LNCAP (cell line): ENCODE measurements around the gene RRAD.

Experiments
- TF ChIP-seq, protein P1 (sequence below): fragments of 450-650 bp; IDR thresholded peaks from 2 replicates; pipeline ENCODE4 v1.5.1; 2017; ENCODE audit warnings: mild to moderate bottlenecking

Gene RRAD

DNA sequence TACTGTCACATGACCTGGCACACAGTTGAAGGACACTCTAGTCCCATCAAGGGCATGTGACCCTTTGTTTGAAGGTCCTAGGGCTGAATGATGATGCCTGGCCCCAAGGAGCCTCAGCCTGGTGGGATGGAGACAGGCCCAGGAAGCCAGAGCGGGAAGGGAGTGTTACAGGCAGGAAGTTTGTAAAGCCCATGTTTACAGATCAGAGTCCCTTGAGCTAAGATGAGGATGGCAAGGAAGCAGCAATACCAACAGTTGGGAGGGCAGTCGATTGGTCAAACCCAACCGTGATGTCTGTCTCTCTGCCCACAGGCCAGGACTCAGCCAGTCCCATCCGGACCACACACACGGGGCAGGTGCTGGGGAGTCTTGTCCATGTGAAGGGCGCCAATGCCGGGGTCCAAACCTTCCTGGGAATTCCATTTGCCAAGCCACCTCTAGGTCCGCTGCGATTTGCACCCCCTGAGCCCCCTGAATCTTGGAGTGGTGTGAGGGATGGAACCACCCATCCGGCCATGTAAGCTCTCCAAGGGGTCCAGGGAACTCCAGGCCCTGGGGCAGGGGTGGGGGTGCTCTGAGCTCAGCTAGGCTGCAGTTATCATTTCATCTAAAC lies 12.5 kb upstream of the RRAD start:
- TF ChIP-seq, protein P1, sequence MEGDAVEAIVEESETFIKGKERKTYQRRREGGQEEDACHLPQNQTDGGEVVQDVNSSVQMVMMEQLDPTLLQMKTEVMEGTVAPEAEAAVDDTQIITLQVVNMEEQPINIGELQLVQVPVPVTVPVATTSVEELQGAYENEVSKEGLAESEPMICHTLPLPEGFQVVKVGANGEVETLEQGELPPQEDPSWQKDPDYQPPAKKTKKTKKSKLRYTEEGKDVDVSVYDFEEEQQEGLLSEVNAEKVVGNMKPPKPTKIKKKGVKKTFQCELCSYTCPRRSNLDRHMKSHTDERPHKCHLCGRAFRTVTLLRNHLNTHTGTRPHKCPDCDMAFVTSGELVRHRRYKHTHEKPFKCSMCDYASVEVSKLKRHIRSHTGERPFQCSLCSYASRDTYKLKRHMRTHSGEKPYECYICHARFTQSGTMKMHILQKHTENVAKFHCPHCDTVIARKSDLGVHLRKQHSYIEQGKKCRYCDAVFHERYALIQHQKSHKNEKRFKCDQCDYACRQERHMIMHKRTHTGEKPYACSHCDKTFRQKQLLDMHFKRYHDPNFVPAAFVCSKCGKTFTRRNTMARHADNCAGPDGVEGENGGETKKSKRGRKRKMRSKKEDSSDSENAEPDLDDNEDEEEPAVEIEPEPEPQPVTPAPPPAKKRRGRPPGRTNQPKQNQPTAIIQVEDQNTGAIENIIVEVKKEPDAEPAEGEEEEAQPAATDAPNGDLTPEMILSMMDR: no peak

DNA sequence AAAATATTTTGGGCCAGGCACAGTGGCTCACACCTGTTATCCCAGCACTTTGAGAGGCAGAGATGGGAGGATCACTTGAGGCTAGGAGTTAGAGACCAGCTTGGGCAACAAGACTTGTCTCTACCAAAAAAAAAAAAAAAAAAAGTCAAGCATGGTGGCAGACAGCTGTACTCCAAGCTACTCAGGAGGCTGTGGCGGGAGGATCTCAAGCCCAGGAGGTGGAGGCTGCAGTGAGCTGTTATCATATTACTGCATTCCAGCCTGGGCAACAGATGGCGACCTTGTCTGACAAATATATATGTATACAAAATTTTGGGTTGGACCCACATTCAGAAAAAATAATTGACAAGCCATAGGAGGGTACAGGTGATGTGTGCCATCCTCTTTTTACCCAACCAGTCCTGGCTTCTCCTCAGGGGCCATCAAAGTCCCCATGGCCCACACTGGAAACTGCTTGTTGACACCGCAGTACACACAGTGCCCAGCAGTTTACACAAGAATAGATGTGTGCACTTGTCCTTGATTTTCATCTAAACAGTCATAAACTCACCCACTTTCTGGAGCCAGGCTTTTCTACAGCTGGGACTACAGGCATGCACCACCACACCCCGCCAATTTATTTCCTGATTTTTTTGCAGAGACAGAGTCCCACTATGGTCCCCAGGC lies 11.7 kb upstream of the RRAD start:
- TF ChIP-seq, protein P1: no peak

DNA sequence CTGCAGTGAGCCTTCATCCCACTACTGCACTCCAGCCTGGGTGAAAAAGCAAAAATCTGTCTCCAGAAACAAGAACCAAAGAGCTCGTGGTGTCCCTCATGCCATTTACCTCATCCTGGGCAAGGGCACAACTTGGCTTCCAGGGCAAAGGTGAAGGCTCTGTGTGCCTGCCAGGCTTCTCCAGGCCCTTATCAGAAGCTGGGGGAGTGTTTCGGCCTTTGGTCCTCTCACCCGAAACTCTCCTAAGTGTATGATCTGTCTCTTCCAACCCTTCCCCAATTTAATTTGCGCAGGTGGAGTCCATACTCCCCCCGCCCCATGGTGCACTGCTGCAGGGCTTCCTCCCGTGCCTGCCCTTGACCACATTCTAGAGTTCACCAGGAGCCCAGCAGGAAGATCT lies 11.1 kb upstream of the RRAD start:
- TF ChIP-seq, protein P1: no peak

DNA sequence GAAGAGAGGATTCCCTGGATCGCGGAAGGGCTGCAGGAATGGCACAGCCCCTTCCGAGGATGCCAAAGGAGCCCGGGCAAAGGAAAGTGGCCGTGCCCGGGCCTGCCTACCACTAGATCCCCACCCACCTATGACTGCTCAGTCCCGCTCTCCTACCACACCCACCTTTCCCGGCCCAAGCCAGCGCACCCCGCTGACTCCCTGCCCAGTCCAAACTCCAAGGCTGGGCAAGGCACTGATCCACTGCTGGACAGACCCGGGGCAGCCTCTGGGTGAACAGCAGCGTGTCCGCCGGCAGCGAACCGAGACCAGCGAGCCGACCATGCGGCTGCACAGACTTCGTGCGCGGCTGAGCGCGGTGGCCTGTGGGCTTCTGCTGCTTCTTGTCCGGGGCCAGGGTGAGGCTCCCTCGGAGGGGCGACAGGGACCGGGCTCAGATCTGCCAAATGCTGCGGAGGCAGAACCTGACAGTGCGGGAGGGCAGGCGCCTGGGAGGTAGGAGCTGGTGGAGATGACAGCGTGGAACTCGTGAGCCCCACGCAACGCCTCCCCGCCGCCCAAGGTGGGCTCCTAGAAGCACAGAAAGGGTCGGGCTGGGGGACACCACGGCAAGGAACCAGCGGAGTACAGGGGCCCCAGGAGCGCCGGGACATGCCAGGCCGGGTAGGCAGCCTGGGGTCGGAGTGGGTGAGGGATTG lies 10.1 kb upstream of the RRAD start, which contains the start of gene CES2:
Gene CES2, plus strand, starts transcription at position 203 of the 698 bp plus-strand sequence. Its CDS starts 120 bp downstream, at position 323.
- TF ChIP-seq, protein P1: no peak

DNA sequence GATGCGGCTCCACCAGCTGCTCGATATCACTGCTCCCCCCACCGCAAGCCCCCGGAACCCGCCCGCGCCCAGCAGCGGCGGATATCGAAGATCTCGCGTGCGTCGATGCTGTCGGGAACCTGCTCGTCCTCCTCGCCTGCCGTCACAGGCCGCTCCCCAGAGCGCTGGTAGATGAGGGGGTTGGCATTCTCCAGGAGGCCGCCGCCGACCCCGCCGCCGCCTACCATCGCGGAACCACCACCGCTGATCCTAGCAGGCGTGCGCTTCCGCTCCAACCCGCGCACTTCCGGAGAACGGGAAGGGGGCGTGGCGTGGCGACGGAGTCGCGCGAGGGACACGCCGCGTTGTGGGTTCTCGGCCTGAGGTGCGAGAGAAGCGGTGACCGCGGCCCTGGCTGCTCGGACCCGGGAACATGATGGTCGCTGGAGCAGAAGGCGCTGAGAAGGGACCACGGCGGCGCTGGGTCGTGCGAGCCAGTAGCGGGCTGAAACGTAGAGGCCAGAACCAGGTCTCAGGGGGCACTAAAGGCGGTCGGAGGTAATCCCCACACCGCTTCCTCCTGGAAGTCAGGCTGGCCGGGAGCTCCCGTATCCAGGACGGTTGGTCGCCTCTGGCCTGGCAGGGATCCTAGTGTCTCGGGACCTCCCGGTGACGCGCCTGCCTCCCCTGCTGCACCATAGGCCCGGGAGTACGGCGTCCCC lies 9.0 kb upstream of the RRAD start, which contains the start of gene CIAO2B:
Gene CIAO2B, minus strand, starts transcription at position 265 of the 701 bp plus-strand sequence. Its CDS starts 38 bp downstream, at position 227.
- TF ChIP-seq, protein P1: no peak

DNA sequence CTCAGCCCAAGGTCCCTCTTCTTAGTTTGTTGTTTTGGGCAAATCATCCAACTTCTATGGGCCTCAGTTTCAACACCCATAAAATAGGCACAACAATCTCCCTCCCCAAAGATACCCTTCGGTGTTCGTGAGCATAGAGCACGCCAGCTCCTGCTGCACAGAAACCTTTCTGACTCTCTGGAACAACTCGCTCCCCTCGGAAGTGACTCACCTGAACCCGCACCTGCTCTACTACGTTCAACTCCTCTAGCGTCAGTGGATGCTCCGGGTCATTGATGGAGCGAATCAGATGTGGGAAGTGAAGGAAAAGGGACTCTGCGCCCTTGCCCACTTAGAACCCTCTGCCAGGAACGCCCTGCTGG lies 8.4 kb upstream of the RRAD start:
- TF ChIP-seq, protein P1: no peak

DNA sequence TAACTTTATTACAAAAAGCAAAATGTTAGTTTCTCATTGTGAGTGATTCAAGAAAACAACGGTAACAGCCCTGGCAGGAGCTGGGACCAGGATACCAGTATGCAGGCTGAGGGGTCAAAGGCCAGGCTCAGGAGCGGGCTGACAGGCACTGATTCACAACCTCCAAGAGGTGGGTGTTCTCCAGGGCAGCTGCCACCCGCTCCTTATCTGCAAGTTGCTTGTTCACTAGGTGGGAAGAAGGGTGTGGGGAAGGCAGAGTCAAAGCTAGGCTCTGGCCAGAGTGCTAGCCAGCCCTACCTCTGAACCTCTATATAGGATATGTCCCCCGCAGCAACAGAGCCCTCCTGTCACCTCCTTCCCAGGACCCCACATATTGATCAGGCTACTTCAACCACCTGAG lies 6.7 kb upstream of the RRAD start:
- TF ChIP-seq, protein P1: no peak
